Body of pancreas (tissue), 4 donors: ENCODE results near the gene AHCYL2. TPM values are rescaled to one million over a fixed set of nuclear protein-coding genes. Genes with fewer than 3 reads are reported as not detected.
"Not testable (repeated sequence)": the region's sequence is repeated elsewhere in the genome, so short reads cannot be mapped to it uniquely, and the experiment has no call there.

Experiments used
- ATAC-seq: fragments of 150-250 bp; one replicate; pipeline ENCODE4 v1.9.1; 2016
- DNase-seq, 4 donors: peaks; one replicate each; pipeline ENCODE4 v3.0.0-alpha.2; 2019
- H3K27ac ChIP-seq, 4 donors: fragments of 200-600 bp; sonication (generic); 1 replicate in 3 of 4; 2 replicates in 1 of 4; pipeline versions ENCODE4 v1.5.1 to v1.6.1; 2016 to 2019; ENCODE audit warnings: mild to moderate bottlenecking in 1 of 4, mixed read lengths in 1 of 4, moderate library complexity in 1 of 4
- H3K27me3 ChIP-seq, 2 donors: fragments of 200-600 bp; sonication (generic); one replicate each; pipeline ENCODE4 v1.6.0; 2016; ENCODE audit warnings: mild to moderate bottlenecking in 1 of 2
- H3K36me3 ChIP-seq, 2 donors: fragments of 200-600 bp; sonication (generic); replicated peaks in 1 of 2; 2 replicates each; pipeline ENCODE4 v1.5.1; 2016; ENCODE audit warnings: low read depth in 2 of 2; ENCODE audit not compliant: insufficient read depth in 1 of 2
- H3K4me1 ChIP-seq: fragments of 200-600 bp; sonication (generic); one replicate; pipeline ENCODE4 v1.6.0; 2016
- H3K4me3 ChIP-seq, 2 donors: fragments of 200-600 bp; sonication (generic); 1 replicate in 1 of 2; 2 replicates in 1 of 2; pipeline ENCODE4 v1.5.1; 2016 to 2019
- H3K9me3 ChIP-seq, 3 donors: fragments of 200-600 bp; sonication (generic); 1 replicate in 2 of 3; 2 replicates in 1 of 3; pipeline ENCODE4 v1.5.1; 2016
- CTCF ChIP-seq, 7 experiments: fragments of 450-650 bp in 4 of 7; fragments of 200-600 bp in 3 of 7; sonication (generic) in 3 of 7; IDR thresholded peaks; one replicate each; pipeline ENCODE4 v1.5.1; 2016 to 2019; ENCODE audit warnings: antibody characterized with exemption in 7 of 7
- POLR2A ChIP-seq, 3 donors: fragments of 450-650 bp; IDR thresholded peaks; one replicate each; pipeline ENCODE4 v1.6.1; 2016; ENCODE audit warnings: antibody characterized with exemption in 3 of 3, mild to moderate bottlenecking in 2 of 3
- WGBS, 2 donors: methylation state at CpG; one replicate each; pipeline ENCODE4 v1.1.5; 2017; 5-methylcytosine and 5-hydroxymethylcytosine counted together
- intact Hi-C: fragments of 100-400 bp; cut with DNase I; formaldehyde crosslinking; loops from one replicate; pipeline ENCODE4 v1.15.1; 2023
- small RNA-seq: library from RNA; depleted of rRNA; stranded (forward); fragments of <200 nt; gene quantifications from one replicate; pipeline ENCODE3, GENCODE V24; 2016
- total RNA-seq, 2 donors: library from RNA; depleted of rRNA; stranded (reverse); fragments of >200 nt; gene quantifications; one replicate each; pipeline ENCODE4 v1.1.0, GENCODE V29; 2016

AHCYL2 gene
- total RNA-seq, 2 donors from 2014 or later = 9.3 to 51.4 TPM

DNA sequence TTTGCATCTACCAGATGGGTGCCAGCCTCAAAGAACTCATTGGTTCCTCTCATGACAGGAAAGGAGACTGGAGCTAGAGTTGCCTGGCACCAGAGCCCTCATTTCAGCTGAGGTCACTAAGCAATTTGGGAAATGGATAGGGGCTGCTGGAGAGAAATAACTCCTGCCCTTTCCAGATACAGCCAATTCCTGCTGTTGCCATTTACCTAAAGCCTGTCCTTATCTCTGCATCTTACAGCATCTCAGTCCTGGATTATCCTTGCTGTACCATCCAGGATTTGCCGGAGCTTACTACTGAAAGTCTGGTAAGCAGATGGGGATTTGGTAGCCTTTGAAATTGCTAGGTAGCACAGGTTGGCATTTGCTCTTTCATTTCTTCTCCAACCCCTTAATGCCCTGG lies 245.6 kb downstream of the AHCYL2 start:
- Histone ChIP-seq H3K36me3 (no peaks in the 10 kb centered on the region), H3K9me3 (no peaks in the 10 kb centered on the region), H3K27ac (no peak overlapping the region), H3K4me1 (no peaks in the 10 kb centered on the region), H3K4me3 (no peak overlapping the region), H3K27me3 (no peaks in the 10 kb centered on the region)
- ATAC-seq (no peak), DNase-seq (no peak)
- no peak for TF ChIP-seq POLR2A (IDR thresholded peaks at IDR 0.05)
- no peak for TF ChIP-seq CTCF (IDR thresholded peaks at IDR 0.05)
- WGBS, 2 donors = 81 to 82% methylated on average over 1 of the region's 1 CpG
- intact Hi-C loops = loop anchor here (10.0 kb wide), 1 partner anchor 106 kb away; no protein-coding TSS in a partner anchor

DNA sequence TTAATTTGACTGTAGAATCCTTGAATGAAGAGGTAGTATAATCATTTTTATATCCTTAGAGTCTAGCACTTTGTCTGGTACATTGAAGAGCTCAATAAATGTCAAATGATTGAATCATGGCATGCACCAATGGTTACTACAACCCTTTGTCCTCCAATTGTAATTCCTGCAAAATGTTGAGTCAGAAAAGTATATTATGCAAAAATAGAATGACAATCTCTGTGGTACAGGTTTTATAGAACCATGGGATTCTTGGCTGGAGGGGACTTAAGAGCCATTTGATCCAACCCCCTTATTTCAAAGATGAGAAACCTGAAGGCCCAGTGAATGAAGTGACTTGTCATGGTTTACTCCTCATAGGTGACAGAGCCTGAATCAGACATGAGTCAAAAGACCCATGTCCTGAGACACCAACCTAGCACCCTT lies 246.6 kb downstream of the AHCYL2 start:
- no peaks in the 10 kb centered on the region for H3K4me1 ChIP-seq
- DNase-seq = no peak
- intact Hi-C loops = loop anchor here (10.0 kb wide), 1 partner anchor 107 kb away; no protein-coding TSS in a partner anchor
- H3K27ac ChIP-seq = no peak overlapping the region
- no peaks in the 10 kb centered on the region for H3K27me3 ChIP-seq
- ATAC-seq = no peak
- no peaks in the 10 kb centered on the region for H3K36me3 ChIP-seq
- TF ChIP-seq POLR2A (IDR thresholded peaks at IDR 0.05) (no peak), CTCF (IDR thresholded peaks at IDR 0.05) (no peak)
- no peak overlapping the region for H3K4me3 ChIP-seq
- no peaks in the 10 kb centered on the region for H3K9me3 ChIP-seq

DNA sequence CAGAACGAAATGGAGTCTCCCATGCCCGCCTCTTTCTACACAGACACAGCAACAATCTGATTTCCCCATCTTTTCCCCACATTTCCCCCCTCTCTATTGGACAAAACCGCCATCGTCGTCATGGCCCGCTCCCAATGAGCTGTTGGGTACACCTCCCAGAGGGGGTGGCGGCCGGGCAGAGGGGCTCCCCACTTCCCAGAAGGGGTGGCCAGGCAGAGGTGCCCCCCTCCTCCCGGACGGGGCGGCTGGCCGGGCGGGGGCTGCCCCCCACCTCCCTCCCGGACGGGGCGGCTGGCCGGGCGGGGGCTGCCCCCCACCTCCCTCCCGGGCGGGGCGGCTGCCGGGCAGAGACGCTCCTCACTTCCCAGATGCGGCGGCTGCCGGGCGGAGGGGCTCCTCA lies 251.1 kb downstream of the AHCYL2 start:
- H3K27me3 ChIP-seq, DNase-seq, H3K4me1 ChIP-seq, ATAC-seq, H3K36me3 ChIP-seq, H3K4me3 ChIP-seq, H3K9me3 ChIP-seq, H3K27ac ChIP-seq: not testable (repeated sequence)
- intact Hi-C loops = loop anchor here (10.0 kb wide), 1 partner anchor 111 kb away; no protein-coding TSS in a partner anchor
- 100% methylated on average over 7 to 8 of the region's 27 CpGs for WGBS, 2 donors

DNA sequence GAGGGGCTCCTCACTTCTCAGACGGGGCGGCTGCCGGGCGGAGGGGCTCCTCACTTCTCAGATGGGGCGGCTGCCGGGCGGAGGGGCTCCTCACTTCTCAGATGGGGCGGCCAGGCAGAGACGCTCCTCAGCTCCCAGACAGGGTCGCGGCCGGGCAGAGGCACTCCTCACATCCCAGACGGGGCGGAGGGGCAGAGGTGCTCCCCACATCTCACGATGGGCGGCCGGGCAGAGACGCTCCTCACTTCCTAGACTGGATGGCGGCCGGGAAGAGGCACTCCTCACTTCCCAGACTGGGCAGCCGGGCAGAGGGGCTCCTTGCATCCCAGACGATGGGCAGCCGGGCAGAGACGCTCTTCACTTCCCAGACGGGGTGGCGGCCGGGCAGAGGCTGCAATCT lies 251.6 kb downstream of the AHCYL2 start:
- not testable (repeated sequence) for H3K4me3 ChIP-seq, H3K27ac ChIP-seq, ATAC-seq, H3K36me3 ChIP-seq, H3K4me1 ChIP-seq, H3K27me3 ChIP-seq, H3K9me3 ChIP-seq, DNase-seq
- intact Hi-C loops = loop anchor here (10.0 kb wide), 1 partner anchor 112 kb away; no protein-coding TSS in a partner anchor
- WGBS, 2 donors = 98 to 99% methylated on average over 17 to 26 of the region's 27 CpGs

Small RNA genes lying within 50 kb of the gene (small RNA-seq; reads per million reads assigned to genes)
- gene AC009244.1 (not detected), gene SNRPGP3 (not detected)

Other genes with a start within 250 kb of the AHCYL2 start
- 10 to 100 TPM; 15.8 to 23.9 TPM for gene TNPO3, start 169.9 kb upstream of the AHCYL2 start, total RNA-seq
- gene TSPAN33, start 80.3 kb upstream of the AHCYL2 start, total RNA-seq = 10 to 100 TPM; 12.5 to 17.1 TPM
- gene SMO, start 36.4 kb upstream of the AHCYL2 start, total RNA-seq = 10 to 100 TPM in 1 of 2 donors, 1 to 10 TPM in 1; 6.5 to 12.2 TPM
- under 1 TPM in 1 of 2 donors, not detected in 1; 0.26 TPM for gene STRIP2, start 209.4 kb downstream of the AHCYL2 start, total RNA-seq